GM18909 (cell line): ENCODE results near the gene GORAB.

Experiments
- ATAC-seq: cut with Tn5 transposase; IDR thresholded peaks from one replicate; pipeline ENCODE4 v1.9.1; 2021; ENCODE audit warnings: mild to moderate bottlenecking; ENCODE audit not compliant: unreplicated experiment, poor library complexity

The GORAB gene

DNA sequence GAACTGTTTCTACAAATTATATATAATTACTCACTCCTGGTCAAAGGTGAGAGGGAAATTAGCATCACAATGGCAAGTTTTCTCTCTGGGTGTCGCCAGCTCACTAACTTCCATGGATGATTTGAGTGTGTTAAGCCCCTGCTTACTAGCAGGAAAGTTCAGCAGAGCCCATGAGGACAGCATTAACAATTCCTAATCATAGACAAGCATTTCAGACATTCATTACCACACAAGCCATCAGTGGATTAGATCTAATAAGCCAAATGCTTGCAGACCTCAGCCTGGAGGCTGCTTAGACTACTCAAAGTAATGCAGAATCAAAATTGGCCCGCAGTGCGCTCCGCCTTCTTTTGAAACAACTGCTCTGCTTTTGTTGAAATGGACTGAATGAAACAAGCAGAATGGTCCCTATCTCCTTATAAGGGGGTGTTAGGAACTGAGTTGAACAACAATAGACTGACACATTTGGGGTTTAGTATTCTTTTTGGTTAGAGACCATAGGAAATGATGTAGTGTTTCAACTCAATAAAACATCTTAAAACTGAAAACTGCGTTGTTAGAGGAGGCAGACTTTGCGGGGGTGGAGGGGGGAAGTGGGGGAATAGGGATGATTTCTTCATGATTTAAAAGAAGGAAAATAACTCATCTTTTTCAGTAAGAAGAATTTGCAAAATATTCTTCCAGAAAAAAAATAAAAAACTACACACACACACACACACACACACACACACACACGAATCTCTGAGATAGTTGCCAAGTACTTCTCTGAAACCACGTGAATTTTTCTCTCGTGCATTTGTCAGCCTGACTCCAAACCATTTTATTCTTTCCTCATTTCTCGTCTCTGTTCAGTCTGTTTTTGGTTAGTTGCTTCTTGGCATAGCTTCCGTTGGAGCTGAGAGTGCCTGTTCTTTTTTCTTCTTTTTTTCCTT, 54.6 kb downstream of the GORAB start:
- no peak for ATAC-seq

DNA sequence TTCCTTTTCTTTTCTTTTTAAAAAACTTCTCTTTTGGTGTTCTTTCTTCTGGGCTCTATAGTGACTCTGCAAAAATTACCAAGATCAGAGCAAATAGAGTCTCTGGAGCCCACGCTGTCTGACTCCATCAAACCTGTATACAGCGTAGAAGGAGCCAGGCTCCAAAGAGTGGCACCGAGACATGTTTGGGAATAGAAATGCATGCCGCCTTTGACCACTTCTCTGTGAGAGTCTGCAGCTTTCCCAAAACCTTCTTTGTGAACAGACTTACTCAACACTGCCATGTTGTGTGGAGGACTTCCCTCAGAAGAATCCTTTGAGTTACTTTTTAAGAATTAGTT, 55.3 kb downstream of the GORAB start:
- no peak for ATAC-seq

DNA sequence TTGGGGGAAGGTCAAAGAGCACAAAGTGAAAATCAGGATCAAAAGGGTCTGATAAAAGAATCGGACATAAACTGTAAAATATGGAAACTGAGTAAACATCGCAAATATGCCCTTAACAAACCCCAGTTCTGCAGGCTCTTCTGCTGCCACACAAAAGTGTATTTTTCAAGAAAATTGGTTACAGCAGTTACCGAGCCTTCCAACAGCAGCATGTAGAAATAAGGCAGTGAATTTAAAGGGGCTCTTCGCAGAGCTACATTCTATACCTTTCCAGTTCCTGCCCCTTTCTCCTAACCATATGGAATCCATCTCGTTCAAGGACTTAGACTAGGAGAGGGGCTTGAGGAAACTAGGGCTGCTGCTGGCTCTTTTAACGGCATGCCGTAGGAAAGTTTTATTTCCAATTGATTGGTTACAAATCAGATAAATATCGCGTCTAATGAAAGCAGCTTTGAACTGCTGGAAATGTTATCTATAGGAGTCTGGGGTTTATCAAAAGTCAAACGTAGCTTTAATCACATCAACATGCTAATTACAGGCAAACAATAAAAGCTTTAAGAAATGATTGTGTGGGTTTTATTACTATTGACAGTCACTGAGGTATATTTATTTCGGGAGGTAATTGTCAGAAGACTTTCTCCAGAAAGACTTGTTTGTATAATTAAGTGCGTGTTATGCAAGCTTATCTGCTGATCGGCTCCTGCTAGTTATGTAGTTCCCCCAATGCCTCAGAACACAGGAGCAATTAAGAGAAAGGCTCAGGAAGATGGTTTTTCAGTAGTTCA, 59.1 kb downstream of the GORAB start:
- no peak for ATAC-seq

DNA sequence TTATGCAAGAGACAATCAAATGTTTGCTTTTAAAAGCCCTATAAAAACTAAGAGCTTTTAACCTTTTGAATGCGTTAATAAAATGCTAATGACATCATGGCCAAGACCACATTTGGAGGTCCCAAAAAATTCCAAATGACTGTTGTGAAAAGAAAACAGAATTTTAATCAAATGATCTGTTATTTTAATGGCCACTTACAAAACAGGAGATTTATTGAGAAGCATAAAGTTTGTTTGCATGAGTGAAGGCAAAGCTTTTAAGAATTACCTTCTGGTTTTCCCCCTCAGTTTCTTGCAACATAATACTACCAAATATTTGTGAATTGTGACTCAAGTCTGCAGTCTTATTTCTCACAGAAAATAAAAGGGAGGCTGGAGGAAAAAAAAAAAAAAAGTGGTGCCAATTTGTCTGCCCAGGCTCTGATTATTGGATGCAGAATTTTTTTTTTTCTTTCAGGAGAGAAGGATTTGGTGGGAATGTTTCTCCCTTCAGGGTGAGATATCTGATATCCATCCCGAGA, 60.7 kb downstream of the GORAB start:
- ATAC-seq, result no peak

DNA sequence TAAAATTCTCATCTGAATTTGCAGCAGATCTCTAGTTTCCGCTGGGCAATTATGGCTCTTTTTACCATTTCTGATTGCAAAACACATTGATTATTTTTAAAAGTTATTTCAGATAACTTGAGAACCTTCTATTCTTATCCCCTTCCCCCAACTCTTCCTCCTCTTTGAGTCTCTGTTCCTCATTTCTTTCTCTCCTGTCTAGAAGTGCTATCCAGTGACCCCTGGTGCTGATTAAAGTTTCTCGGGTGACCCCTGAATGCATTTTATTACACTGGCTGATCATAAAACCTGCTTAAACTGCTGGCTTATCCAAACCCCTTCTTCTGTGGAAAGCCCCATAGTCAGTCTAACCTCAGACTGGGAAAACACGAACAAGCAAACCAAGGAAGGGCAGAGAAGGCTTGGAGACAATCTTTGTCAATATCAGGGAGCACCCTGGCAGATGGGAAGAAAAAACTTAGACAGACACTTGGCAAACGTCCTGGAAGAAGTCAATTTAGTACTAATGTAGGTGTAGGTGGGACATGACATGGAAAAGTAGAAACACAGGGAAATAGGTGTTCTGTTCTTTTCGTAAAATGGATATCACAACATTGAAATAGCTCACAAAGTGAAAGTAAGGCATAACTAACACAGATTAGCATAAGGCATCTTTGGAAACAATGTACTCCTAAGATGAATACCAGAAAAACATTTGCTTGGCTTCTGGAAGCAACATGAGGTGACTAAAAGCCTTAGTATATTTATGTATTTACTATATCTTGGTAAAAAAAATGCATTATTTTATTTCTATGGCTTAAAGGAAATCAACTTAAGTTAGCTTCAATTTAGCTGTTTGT, 61.4 kb downstream of the GORAB start:
- no peak for ATAC-seq

DNA sequence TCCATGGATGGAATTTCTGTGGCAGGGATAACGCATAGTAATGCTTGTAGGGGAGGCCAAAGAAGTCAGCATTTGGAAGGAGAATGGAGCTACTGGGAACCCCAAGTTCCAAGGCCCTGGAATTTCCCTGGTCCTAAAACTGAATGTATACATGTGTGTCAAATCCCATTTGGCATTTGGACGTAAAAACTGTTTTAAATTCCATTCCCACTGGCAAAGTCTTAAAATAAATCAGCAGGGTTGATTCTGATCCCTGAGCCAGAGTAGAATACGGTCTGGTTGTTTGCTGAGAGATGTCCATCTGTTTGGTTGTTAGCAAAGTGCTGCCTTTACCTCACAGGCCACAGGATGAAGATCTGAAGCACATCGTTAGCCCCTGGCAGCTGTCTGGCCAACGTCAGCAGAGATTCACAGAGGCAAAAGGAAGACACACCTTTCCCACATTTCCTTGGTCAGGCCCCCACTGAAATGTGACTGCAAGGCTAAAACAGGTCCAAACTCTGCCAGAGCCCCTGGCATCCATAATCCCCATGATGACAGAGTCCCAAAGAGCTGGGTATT, 62.2 kb downstream of the GORAB start:
- no peak for ATAC-seq

DNA sequence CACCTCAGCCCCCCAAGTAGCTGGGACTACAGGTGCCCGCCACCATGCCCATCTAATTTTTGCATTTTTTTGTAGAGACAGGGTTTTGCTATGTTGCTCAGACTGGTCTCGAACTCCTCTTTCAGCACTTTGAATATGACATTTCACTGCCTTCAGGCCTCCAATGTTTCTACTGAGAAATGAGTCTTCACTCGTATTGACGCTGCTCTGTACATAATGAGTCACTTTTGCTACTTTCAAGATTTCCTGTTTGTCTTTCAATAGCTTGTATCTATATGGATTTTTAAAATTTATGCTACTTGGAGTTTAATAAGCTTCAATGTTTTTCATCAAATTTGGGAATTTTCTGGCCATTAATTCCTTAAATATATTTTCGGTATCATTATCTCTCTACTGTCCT, 64.7 kb downstream of the GORAB start:
- no peak for ATAC-seq

DNA sequence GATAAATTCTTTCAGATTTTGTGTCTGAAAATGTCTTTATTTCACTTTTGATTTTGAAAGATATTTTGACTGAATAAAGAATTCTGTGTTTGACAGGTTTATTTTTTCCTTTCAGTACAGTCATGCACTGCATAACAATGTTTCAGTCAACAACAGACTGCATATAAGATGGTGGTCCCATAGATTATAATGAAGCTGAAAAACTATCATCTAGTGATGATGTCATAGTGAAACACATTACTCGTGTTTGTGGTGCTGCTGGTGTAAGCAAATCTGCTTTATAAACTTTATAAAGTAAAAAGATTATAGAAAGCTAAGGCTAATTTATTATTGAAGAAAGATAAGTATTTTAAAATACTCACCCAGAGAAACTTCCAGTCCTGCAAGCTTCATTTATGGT, 66.7 kb downstream of the GORAB start:
- ATAC-seq, result no peak

DNA sequence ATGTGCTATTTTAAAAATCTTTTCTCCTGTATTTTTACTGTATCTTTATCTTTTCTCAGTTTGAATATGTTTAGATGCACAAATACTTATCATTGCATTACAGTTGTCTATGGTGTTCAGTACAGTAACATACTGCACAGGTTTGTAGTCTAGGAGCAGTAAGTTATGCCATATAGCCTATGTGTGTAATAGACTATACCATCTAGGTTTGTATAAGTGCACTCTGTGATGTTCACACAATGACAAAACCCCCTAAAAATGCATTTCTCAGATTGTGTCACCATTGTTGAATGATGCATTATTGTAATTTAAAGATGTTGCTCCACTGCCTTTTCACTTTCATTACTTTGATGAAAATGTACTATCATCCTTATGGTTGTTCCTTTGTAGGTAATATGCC, 67.1 kb downstream of the GORAB start:
- no peak for ATAC-seq

DNA sequence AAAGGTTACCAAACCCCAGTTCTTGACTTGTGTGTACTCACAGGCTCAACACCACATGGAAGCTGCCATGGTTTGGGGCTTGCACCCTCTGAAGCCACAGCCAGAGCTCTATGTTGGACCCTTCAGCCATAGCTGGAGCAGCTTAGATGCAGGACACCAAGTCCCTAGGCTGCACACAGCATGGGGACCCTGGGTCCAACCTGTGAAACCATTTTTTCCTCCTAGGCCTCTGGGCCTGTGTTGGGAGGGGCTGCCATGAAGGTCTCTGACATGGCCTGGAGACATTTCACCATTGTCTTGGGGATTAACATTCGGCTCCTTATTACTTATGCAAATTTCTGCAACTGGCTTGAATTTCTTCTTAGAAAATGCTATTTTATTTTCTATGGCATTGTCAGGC, 69.9 kb downstream of the GORAB start:
- ATAC-seq, result no peak
